Stimulated activated CD4-positive, alpha-beta T cell treated with anti-CD3 and anti-CD28 coated beads, Interleukin-1b, Interleukin-23, amount 100 ng/mL, for 48 hours (primary cell): ENCODE measurements around the gene OTUD7B.
A peak's percentile ranks its signal among the peaks of the same experiment; 100 is the strongest.
"Not testable (repeated sequence)": the region's sequence is repeated elsewhere in the genome, so short reads cannot be mapped to it uniquely, and the experiment has no call there.

ENCODE experiments used
- DNase-seq: peaks from one replicate; pipeline ENCODE4 v3.0.0-alpha.2; 2020

Gene OTUD7B

DNA sequence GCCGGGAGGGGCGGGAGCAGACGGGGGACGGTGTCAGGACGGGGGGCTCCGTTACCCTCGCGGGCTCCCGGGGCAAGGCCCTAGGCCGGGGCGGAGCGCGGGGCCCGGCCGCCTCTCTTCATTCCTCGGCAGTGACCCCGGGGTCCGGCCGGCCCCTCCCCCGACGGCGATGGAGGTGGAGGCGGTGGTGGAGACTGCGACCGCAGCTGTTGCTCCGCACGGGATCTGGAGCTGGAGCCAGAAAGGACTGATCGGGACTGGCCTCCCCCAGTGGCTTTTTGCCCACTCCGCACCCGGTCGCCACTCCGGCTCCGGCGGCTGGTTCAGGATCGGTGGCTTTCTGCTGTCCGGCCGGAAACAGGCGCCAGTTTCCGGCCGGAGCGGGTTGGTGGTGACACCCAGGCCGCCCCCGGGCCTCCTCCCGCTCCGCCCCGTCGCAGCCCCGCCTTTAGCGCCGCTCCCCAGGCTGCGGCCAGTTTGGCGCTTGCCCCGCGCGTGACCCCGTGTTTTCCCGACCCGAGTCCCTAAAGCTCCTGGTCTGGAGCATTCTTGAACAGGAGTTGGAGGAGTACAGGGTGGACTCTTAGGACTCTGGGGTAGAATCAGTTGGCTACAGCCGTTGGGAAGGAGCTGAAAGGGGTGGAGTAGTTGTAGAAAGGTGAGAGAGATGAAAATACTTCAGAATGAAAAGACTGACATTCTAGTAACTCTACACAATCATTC, at the start of gene OTUD7B:
Gene OTUD7B (minus strand): TSS at position 334 of the 723 bp plus-strand sequence. CDS start 33,216 bp downstream, outside the sequence.
- peak; percentile 77 for DNase-seq

DNA sequence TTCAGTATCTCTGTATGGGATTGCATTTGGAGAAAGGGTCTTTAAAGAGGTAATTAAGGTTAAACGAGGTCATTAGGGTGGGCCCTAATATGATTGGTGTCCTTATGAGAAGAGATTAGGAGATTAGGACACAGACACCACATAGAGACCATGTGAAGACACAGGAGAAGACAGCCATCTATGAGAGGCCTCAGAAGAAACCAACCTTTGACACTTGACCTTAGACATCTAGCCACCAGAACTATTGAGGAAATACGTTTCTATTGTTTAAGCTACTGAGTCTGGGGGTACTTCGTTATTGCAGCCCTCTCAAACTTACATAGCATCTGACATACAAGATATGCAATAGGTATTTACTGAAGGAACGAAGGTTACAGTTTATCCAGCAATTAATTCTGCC, 49.7 kb upstream of the OTUD7B start:
- no peak for DNase-seq

DNA sequence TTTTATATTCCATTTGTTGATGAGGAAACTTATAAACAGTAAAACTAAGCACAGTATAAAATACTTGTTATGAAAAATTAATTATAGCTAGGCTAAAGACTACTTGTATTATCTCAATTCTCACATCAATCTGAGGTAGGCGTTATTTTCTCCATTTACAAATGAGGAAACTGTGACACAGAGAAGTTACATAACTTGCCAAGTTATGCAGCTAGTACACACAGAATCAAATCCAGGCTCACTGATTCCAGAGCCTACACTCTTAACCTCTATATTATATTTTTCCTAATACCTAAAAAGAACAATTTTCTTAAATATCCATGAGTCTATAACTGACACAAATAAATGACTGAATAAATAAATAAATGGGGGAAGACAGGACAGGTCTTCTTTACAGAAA, 45.9 kb upstream of the OTUD7B start:
- no peak for DNase-seq

DNA sequence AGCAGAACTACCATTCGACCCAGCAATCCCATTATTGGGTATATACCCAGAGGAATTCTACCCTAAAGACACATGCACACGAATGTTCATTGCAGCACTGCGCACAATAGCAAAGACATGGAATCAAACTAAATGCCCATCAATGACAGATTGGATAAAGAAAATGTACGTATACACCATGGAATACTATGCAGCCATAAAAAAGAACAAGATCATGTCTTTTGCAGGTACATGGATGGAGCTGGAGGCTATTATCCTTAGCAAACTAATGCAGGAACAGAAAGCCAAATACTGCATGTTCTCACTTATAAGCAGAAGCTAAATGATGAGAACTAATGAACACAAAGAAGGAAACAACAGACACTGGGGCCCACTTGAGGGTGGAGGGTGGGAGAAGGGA, 45.0 kb upstream of the OTUD7B start:
- not testable (repeated sequence) for DNase-seq

DNA sequence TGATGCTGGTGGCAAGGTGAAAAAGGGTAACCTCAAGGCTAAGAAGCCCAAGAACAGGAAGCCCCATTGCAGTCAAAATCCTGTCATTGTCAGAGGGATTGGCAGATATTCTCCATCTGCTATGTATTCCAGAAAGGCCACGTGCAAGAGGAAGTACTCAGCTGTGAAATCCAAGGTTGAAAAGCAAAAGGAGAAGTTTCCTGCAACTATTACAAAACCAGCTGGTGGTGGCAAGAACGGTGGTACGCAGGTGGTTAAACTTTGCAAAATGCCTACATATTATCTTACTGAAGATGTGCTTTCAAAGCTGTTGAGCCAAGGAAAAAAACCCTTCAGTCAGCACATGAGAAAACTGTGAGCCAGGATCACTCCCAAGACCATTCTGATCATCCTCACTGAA, 43.4 kb upstream of the OTUD7B start:
- no peak for DNase-seq

DNA sequence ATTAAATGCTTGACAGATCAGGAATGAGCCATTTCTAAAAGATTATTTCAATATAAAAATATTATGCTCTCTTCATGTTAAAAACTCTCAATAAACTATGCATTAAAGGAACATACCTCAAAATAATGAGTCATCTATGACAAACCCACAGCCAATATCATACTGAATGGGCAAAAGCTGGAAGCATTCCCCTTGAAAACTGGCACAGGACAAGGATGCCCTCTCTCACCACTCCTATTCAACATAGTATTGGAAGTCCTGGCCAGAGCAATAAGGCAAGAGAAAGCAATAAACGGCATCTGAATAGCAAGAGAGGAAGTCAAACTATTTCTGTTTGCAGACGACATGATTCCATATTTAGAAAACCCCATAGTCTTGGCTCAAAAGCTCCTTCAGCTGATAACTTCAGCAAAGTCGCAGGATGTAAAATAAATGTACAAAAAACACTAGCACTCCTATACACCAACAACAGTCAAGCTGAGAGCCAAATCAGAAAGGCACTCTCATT, 41.4 kb upstream of the OTUD7B start:
- DNase-seq: not testable (repeated sequence)

DNA sequence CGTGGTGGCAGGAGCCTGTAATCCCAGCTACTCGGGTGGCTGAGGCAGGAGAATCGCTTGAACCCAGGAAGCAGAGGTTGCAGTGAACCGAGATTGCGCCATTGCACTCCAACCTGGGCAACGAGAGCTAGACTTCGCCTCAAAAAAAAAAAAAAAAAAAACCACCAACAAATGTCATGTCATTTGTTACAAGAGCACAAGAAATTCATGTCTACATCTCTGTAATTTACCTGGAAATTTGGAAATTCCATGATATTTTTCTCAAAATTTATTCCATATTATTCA, 40.5 kb upstream of the OTUD7B start:
- DNase-seq: no peak

DNA sequence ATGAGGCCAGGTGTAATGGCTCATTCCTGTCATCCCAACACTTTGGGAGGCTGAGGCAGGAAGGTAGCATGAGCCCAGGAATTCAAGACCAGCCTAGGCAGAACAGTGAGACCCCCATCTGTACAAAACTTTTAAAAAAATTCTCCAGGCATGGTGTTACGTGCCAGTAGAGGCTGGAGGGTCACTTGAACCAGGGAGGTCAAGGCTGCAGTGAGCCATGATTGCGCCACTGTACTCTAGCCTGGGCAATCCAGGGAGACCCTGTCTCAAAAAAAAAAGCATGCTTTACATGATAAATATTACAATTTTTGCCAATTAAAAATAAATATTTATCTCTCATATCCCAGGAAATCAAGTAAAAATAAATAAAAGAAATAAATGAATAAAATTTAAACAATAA, 39.4 kb upstream of the OTUD7B start:
- no peak for DNase-seq

DNA sequence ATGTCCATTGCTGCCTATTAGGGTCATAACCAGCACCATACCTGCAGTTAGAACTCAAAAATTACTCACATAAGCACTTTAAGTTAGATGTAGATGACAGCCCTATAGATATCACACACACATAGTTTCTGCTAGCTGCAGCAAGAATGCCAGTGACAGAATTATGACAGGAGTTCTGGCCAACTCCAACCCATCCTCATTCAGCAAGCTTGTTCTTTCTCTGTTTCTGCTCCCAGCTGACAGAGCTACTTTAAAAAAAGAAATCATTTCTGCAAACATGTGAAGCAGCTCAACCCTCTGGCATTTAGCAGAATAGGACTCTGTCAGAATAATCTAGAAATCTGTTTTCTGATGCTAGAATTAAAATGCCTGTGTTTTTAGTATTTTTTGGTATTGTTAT, 23.8 kb upstream of the OTUD7B start:
- no peak for DNase-seq

DNA sequence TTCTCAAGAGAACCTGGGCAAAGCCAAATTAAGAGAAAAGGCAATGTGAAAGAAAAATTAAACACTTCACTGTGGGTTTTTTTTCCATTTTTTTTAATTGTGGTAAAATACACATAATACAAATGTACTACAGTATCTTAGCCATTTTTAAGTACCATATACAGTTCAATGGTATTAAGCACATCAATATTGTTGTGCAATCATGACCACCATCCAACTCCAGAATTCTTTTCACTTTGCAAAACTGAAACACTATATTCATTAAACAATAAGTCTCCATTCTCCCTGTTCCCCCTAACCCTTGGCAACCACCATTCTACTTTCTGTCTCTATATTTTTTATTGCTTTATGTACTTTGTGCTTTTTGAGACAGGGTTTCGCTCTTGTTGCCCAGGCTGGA, 17.8 kb upstream of the OTUD7B start:
- DNase-seq: no peak

DNA sequence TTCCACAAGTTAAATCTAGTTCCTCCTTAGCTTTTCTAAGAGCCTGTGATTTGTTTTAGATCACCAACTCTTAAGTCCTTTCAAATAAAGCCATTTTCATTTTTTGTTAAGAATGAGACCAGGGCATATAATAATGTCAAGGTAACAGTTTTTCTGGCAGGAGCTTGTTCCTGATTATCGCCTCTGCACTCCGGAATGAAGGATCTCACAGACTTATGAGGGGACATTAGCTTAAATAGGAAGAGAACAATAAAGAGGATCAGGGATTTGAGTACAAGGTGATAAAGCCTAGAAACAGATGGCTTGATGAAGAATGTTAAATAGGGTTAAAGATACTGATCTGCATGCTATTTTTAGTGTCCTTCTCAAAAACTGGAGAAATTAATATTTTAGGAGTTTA, 13.6 kb upstream of the OTUD7B start:
- DNase-seq: no peak

DNA sequence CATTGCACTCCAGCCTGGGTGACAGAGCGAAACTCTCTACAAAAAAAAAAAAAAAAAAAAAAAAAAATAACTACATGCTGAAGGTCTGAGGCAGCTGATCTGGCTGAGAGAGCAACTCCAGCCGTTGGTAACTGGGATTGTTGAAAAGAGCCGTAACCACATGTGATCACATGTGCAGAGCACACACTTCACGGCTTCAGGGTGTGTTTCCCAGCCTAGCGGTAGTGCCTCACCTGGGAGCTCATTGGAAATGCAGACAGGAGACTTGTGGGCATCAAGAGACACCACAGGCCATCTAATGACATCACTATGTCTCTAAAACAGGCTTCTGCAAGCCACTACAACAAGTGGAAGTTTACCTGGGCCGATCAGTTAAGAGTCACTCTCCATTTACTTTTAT, 11.8 kb upstream of the OTUD7B start:
- no peak for DNase-seq

DNA sequence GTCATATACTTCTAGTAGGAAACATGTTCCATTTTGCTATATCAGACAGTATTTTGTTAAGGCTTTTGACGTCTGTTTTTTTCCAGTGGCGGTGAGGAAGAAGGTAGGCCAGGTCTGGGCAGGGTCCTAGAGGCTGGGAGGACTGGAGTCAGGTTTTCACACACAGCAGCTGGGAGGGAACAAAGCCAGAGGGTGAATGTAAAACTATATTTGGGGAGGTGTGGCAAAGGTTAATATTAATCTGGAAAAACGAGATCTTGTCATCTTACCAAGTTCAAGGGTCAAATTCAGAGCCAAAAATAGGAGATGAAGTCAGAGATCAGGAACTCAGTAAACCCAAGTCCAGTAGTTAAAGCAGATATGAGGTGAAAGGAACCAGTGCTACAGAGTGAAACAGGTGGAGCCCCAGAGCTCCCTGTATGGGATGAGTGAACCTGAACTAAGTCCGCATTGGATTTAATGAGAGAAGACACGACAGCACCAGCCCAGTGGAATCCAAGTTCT, 10.7 kb upstream of the OTUD7B start:
- no peak for DNase-seq

DNA sequence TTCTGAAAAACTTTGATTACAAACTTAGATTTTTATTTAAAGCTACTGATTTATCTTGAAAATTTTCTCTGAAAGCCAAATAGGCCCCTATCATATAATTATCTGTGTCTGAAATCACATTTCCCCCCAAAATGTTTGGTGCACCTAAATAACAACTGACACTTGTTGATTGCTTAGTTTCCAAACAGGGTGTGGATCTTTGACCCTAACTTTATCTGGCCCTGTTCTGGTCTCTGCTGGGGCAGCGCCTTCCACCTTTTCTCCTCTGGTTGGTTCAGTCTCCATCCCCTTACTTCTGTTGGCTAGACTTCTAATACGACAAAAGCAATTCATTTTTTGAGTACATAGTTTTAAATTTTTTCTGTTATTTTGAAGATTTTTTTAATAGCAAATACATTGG, 10.2 kb upstream of the OTUD7B start:
- no peak for DNase-seq

DNA sequence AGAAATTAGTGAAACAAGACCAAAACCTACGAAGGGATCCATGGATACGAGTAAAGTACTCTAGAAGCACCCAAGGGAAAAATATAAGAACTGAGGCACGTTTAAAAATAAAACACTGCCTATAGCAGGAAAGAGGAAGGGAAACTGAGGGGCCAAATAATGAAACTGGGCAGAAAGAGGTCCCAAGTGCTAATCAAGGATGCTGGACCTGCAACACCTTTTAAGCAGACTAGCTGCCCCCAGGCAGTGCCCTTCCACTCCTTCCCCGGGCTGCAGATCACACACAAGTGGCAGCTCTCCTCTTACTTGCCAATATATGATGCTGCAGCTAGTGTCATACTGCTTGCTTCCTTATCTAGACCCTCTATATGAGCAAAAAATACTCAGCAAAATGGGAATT, 7.6 kb upstream of the OTUD7B start:
- DNase-seq: no peak

DNA sequence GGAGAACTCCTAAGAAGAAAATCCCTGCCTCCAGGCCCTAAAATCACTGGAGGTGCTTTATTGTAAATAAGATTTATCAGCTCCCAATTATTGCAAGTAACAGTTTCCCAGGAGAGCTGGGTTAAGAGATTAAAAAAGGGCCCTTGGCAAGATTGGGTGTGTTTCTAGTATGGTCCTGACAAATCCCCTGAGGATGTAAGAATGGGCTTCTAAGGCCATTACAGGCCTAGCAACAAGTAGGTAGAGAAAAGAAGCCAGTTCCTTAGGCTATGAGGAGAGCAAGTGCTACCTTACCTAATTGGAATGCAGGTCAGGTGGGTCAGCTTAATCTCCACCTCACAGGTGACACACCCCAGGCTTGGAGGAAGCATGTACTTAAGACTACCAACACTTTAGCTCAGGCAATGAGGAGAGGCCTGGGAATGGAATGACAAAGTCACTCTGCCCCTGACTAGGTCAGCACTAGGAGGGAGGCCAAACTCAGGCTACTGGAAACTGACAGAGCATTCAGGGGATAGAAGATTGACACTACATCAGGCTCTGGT, 6.8 kb upstream of the OTUD7B start:
- no peak for DNase-seq

DNA sequence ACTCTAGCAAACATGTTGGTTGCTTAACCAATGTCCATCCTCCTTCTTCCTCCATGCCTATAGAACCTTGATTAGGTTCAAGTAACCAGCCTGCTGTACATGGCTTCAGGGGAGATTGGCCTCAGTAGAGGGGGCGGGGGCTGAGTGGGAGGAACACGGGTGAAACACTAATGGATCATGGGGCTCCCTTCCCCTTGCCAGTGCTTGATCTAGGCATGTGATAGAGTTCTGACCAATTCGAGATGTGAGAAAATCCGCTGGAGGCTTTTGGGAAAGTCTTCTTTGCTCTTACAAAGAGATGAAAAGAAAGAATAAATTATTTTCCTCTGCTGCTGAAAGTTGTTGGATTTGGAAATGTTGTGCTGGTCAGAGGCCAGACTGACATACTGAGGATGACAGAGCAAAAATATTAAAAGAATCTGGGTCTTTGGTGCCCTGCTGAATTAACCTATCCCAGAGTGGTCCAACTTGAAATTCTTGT, 5.2 kb upstream of the OTUD7B start:
- DNase-seq: no peak

DNA sequence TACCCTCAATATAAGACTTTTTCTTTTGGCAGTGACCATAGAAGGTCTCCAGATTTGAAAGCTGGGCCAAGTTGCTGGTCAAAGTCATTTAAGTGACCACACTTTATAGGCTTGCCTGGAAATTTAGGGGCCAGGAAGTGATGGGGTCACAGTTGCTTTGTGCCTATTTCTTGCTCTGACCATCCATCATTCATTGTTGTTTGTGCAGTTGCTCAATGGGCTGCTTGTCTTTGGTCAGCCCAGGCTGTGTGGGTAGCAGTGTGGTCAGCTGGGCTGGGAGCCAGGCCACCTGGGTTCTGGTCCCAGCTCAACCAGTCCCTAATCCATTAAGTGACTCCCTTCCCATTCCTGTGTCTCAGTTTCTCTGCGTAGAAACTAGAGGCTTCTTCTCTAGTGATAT, 2.1 kb upstream of the OTUD7B start:
- no peak for DNase-seq

DNA sequence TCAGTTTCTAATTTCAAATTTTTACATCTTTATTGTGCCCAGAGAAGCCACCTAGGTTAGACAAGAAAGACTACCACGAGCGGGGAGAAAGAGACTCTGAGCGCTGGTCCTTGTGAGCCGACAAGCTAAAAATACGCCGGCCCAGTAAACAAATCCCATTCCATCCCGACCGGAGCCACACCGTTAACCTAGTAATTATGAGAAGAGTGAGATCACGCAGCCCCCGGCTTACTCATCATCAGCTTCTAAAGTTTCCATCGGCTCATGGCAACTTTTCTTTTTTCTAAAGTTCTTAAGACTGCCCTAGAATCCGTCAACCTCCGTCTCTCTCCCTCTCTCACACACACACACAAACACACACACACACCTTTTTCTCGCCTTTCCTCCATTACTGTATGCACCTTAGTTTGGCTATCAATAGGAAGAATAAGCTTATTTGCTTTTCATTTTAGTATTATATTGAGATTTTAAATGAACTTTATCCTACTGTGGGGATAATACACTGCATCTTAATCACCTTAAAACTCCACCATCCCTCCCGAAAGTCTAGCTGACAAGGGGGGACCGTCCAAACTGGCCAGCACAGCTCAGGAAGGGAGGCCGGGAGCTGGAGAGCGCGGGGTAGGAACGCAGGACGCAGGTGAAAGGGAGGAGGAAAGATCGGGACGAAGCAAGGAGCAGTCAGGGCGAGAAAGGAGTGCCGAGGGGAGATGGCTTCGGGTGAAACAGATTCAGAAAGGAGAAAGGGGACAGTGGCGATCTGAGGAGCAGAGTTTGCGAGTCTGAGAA, 728 bp downstream of the OTUD7B start:
- peak; percentile 70 for DNase-seq

DNA sequence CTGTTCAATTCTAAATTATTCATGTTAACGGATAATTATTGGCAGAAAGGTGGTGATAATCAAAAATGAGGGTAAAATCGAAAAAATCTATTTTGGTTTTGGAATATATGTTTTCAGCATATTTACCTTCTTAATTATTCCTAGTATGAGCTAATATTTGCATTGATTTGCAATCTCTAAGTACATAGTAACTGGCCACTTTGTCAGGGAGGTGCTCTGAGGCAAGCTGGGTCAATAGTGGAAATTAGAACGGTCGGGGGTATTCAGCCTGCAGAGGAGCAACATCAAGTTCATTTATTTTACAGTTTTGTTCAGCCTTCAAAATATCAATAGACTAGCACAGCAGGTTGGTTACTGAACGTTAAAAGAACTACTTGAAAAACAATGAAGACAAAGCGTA, 1.8 kb downstream of the OTUD7B start:
- DNase-seq: no peak

DNA sequence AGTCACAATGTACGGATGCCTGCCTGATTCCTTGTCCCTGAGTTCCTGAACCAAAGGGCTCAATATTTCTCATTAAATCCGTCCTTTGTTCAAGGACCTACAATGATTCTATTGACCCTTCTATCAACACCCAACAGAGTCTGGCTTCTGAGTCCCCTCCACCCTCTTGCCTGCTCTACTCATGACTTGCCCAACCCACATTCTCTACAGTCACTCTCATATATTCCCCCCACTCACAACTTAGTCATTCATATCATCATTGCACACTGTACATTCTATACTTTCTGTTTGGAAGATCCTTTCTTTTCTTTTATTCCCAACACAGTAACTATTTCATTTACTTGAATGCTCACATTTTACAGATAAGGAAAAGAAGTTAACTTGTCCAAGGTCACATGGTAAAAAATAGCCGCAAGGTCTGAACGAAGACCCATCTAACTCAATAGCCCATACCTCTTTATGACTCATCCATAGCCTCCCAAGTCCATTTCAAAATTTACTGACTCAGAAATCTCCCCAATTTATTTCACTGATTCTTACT, 3.6 kb downstream of the OTUD7B start:
- DNase-seq: peak; percentile 22

DNA sequence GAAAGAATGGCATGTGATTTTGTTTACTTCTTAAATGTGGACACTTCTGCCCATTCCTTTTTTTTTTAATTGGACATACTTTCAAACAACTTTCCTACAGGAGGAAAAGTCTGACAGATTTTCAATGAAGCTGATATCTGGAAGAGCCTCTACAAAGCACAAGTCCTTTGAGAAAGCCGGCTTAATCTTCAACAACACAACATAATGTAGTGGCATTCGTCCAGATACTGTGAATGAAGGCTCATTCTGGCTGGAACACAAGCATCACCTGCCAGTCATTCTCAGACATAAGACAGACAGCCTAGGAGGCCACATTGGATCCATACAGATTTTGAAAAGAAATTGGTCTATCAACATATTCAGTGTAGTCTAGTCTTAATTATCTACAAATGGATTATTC, 4.9 kb downstream of the OTUD7B start:
- DNase-seq: no peak

DNA sequence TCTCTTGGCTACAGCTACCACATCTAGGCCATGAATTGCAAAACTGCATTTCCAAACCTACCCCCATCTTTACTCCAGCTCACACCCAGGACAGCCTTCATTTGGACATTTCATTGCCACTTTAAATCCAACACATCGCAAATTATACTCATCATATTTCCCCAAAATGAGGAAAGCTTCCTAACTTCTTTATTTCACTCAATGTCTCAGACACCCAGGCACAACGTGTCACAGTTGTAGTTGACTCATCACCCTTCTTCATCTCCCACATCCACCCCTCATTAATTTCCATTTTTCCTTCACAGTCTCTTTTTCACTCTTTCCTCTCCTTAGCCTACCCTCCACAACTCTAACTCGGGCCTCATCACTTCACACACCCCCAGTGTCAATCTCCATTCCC, 6.7 kb downstream of the OTUD7B start:
- no peak for DNase-seq

DNA sequence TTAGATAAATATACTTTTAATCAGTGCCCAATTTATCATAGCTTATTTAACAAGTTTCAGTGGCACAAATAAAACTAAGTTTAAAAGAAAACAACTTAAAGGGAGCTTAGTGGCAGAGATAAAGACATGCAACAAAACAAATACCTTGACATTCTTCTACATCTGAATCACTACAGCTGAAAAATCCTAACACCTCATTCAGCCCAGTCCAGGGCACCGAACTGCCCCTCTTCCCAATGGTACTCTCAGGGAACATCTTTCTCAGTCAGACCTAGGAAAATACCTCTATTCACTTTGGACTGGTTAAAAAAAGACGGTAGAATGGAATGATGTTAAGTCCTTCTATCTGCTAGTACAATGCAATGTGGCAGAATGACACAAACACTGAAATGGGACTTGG, 8.3 kb downstream of the OTUD7B start:
- no peak for DNase-seq
